Stimulated activated CD4-positive, alpha-beta T cell treated with anti-CD3 and anti-CD28 coated beads, Interleukin-15, amount 100 ng/mL, for 24 hours (primary cell): Measurements from ENCODE around the gene PROM1.

Source experiments
- DNase-seq: peaks from one replicate; pipeline ENCODE4 v3.0.0-alpha.2; 2020

PROM1 gene

GRCh38 chr4:16083241-16084191 lies at the start of gene PROM1:
PROM1 (minus strand) TSS chr4:16084023; CDS start chr4:16075906, 8,117 bp downstream.
- peak; percentile 33 for DNase-seq

GRCh38 chr4:16133406-16133805 lies 49.6 kb upstream of the PROM1 start:
- no peak for DNase-seq

- no peak for DNase-seq
Measured at GRCh38 chr4:16131293-16131692, 47.5 kb upstream of the PROM1 start.

- no peak for DNase-seq
Measured at GRCh38 chr4:16129336-16129735, 45.5 kb upstream of the PROM1 start.

GRCh38 chr4:16126714-16127113 lies 42.9 kb upstream of the PROM1 start:
- DNase-seq = no peak

- DNase-seq = no peak
Measured at GRCh38 chr4:16125571-16126445, 42.0 kb upstream of the PROM1 start.

GRCh38 chr4:16124232-16124631 lies 40.4 kb upstream of the PROM1 start:
- DNase-seq = no peak

GRCh38 chr4:16123356-16124084 lies 39.7 kb upstream of the PROM1 start:
- peak; percentile 13 for DNase-seq

GRCh38 chr4:16122784-16123183 lies 39.0 kb upstream of the PROM1 start:
- DNase-seq = peak; percentile 69

- DNase-seq = no peak
Measured at GRCh38 chr4:16122308-16122711, 38.5 kb upstream of the PROM1 start.

- no peak for DNase-seq
Measured at GRCh38 chr4:16120720-16121119, 36.9 kb upstream of the PROM1 start.

- DNase-seq = no peak
Measured at GRCh38 chr4:16119981-16120380, 36.2 kb upstream of the PROM1 start.

GRCh38 chr4:16118090-16118489 lies 34.3 kb upstream of the PROM1 start:
- DNase-seq = no peak

- no peak for DNase-seq
Measured at GRCh38 chr4:16117164-16117563, 33.3 kb upstream of the PROM1 start.

- DNase-seq = no peak
Measured at GRCh38 chr4:16116493-16116990, 32.7 kb upstream of the PROM1 start.

- DNase-seq = no peak
Measured at GRCh38 chr4:16116019-16116418, 32.2 kb upstream of the PROM1 start.

GRCh38 chr4:16114546-16114945 lies 30.7 kb upstream of the PROM1 start:
- DNase-seq = no peak

- no peak for DNase-seq
Measured at GRCh38 chr4:16113741-16114140, 29.9 kb upstream of the PROM1 start.

GRCh38 chr4:16111533-16111932 lies 27.7 kb upstream of the PROM1 start:
- DNase-seq = no peak

GRCh38 chr4:16110661-16111290 lies 27.0 kb upstream of the PROM1 start:
- DNase-seq = no peak

GRCh38 chr4:16110199-16110598 lies 26.4 kb upstream of the PROM1 start:
- no peak for DNase-seq

GRCh38 chr4:16109256-16109655 lies 25.4 kb upstream of the PROM1 start:
- no peak for DNase-seq
